ENCODE measurements around the gene USH1C.

DNA sequence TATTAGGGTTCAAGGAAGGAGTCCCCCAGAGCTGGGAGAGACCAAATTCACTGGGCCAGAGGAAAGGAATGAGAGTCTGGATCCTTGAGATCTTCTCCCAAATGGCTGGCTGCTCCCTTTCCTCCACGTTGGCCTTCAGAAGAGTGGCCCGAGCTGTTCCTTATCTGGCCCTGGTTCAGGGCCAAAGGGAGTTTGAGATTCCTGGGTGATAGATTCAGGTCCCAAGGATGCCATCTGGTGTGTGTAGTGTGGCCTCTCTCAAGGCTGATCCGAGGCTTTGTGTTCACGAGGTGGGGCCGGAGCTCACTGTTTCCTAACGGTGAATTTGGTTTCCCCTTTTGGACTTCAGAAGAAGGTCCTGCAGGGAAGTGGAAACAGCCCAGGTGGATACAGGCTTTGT is 50.2 kb downstream of the USH1C start:
- TF ChIP-seq CTCF (IDR thresholded peaks at IDR 0.05) = no peak
- TF ChIP-seq POLR2A (IDR thresholded peaks at IDR 0.05) = no peak

Data from prostate gland (tissue), 2 donors.